A549 (cell line): ENCODE results near the gene DNAAF3. TPM values are rescaled to one million over a fixed set of nuclear protein-coding genes. Genes with fewer than 3 reads are reported as not detected.

ENCODE experiments used
- ATAC-seq, 2 experiments: fragments of 200-7000 bp in 1 of 2; fragments of >200 bp in 1 of 2; cut with Nextera tagmentation in 1 of 2; cut with Tn5 transposase in 1 of 2; 3 replicates each; pipeline versions ENCODE4 v1.8.0 to v1.9.1; 2018 to 2020; ENCODE audit warnings: mild to moderate bottlenecking in 1 of 2, moderate library complexity in 1 of 2
- CTCF ChIA-PET: fragments of 300-600 bp; sonication (Branson Sonifier 250); formaldehyde crosslinking; extraction: SDS; loops from one replicate; lab custom pipeline; 2021; ENCODE audit warnings: antibody characterized with exemption, inconsistent platforms; lab: Yijun Ruan, JAX
- POLR2A ChIA-PET: fragments of 350-600 bp; formaldehyde crosslinking; extraction: SDS; loops from one replicate; lab custom pipeline; 2021; ENCODE audit warnings: antibody characterized with exemption, inconsistent platforms; lab: Yijun Ruan, JAX
- DNase-seq, 2 experiments: peaks; one replicate each; pipeline versions ENCODE4 v3.0.0 to v3.0.0-alpha.2; 2011 to 2016; ENCODE audit warnings: low read depth in 1 of 2, low spot score in 1 of 2
- FAIRE-seq: peaks from 2 replicates; lab custom pipeline; 2011; peaks lifted over from hg19 to GRCh38; lab: Jason Lieb, UNC
- H3K27ac ChIP-seq, 2 experiments: fragments of >200 bp; sonication (Bioruptor Twin); formaldehyde crosslinking; 3 replicates each; pipeline ENCODE4 v1.5.1; 2016 to 2017
- H3K4me1 ChIP-seq: fragments of >200 bp; sonication (Bioruptor Twin); formaldehyde crosslinking; 3 replicates; pipeline ENCODE4 v1.6.1; 2016
- H3K4me2 ChIP-seq: fragments of >200 bp; sonication (Bioruptor Twin); formaldehyde crosslinking; 3 replicates; pipeline ENCODE4 v1.6.1; 2016
- H3K4me3 ChIP-seq: fragments of >200 bp; sonication (Bioruptor Twin); formaldehyde crosslinking; 3 replicates; pipeline ENCODE4 v1.5.1; 2016
- H3K9me3 ChIP-seq: fragments of >200 bp; sonication (Bioruptor Twin); formaldehyde crosslinking; 3 replicates; pipeline ENCODE4 v1.6.1; 2016
- BCL3 ChIP-seq: fragments of >200 bp; sonication (Bioruptor Twin); formaldehyde crosslinking; IDR thresholded peaks from 3 replicates; pipeline ENCODE4 v1.6.1; 2016
- BHLHE40 ChIP-seq: IDR thresholded peaks from 2 replicates; pipeline ENCODE4 v1.6.1; 2012; ENCODE audit warnings: low read depth, low read length, inconsistent platforms
- CBX8 ChIP-seq: fragments of 200-600 bp; sonication (generic); IDR thresholded peaks from 2 replicates; pipeline ENCODE4 v1.6.1; 2016
- CEBPB ChIP-seq, 2 experiments: fragments of >200 bp in 1 of 2; sonication (Bioruptor Twin) in 1 of 2; formaldehyde crosslinking in 1 of 2; IDR thresholded peaks; 2 replicates each; pipeline ENCODE4 v1.6.1; 2012 to 2016
- CHD4 ChIP-seq: fragments of 200-600 bp; sonication (generic); IDR thresholded peaks from 2 replicates; pipeline ENCODE4 v1.6.1; 2016; ENCODE audit warnings: antibody characterized with exemption, mild to moderate bottlenecking, borderline replicate concordance
- E2F6 ChIP-seq: IDR thresholded peaks from 2 replicates; pipeline ENCODE4 v1.6.1; 2012; ENCODE audit warnings: low read depth, borderline replicate concordance
- EHF ChIP-seq: fragments of 250-450 bp; sonication (Bioruptor Pico); IDR thresholded peaks from 2 replicates; pipeline ENCODE4 v1.5.0; 2020; ENCODE audit warnings: mild to moderate bottlenecking
- FOSB ChIP-seq: fragments of 250-450 bp; sonication (Bioruptor Pico); IDR thresholded peaks from 2 replicates; pipeline ENCODE4 v1.5.0; 2020; ENCODE audit warnings: mild to moderate bottlenecking, moderate library complexity
- GATA3 ChIP-seq: IDR thresholded peaks from 2 replicates; pipeline ENCODE4 v1.6.1; 2012; ENCODE audit warnings: borderline replicate concordance
- HEYL ChIP-seq: fragments of 250-450 bp; sonication (Bioruptor Pico); IDR thresholded peaks from 2 replicates; pipeline ENCODE4 v1.8.0; 2021; ENCODE audit warnings: mild to moderate bottlenecking, moderate library complexity
- HOXA7 ChIP-seq: fragments of 250-450 bp; sonication (Bioruptor Pico); IDR thresholded peaks from 2 replicates; pipeline ENCODE4 v1.5.0; 2020; ENCODE audit warnings: mild to moderate bottlenecking, moderate library complexity
- JUN ChIP-seq, 2 experiments: fragments of >200 bp; sonication (Bioruptor Twin); formaldehyde crosslinking; IDR thresholded peaks; 2 replicates in 1 of 2; 3 replicates in 1 of 2; pipeline ENCODE4 v1.6.1; 2016 to 2017
- KDM1A ChIP-seq: fragments of 200-600 bp; sonication (generic); IDR thresholded peaks from 2 replicates; pipeline ENCODE4 v1.6.1; 2016; ENCODE audit warnings: low read depth, mild to moderate bottlenecking
- MAX ChIP-seq: IDR thresholded peaks from 2 replicates; pipeline ENCODE4 v1.6.1; 2012
- MAZ ChIP-seq: fragments of 150-350 bp; IDR thresholded peaks from 2 replicates; pipeline ENCODE4 v1.6.1; 2014; ENCODE audit warnings: antibody characterized with exemption, low read depth, low read length, borderline replicate concordance
- MYC ChIP-seq: IDR thresholded peaks from 2 replicates; pipeline ENCODE4 v1.6.1; 2012; ENCODE audit warnings: mild to moderate bottlenecking, inconsistent platforms, low read length, improper control_type of control experiment, borderline replicate concordance
- PBX3 ChIP-seq: IDR thresholded peaks from 2 replicates; pipeline ENCODE4 v1.6.1; 2012
- PHF8 ChIP-seq: fragments of 200-600 bp; sonication (generic); IDR thresholded peaks from 2 replicates; pipeline ENCODE4 v1.6.1; 2016; ENCODE audit warnings: low read depth, mild to moderate bottlenecking, antibody characterized with exemption, moderate library complexity, borderline replicate concordance
- RARB ChIP-seq: fragments of 250-450 bp; sonication (Bioruptor Pico); IDR thresholded peaks from 2 replicates; pipeline ENCODE4 v1.8.0; 2021; ENCODE audit warnings: mild to moderate bottlenecking, moderate library complexity
- REST ChIP-seq: fragments of 200-600 bp; sonication (generic); IDR thresholded peaks from 2 replicates; pipeline ENCODE4 v1.6.1; 2016; ENCODE audit warnings: antibody characterized with exemption, mild to moderate bottlenecking, moderate library complexity
- RFX5 ChIP-seq: fragments of 450-650 bp; IDR thresholded peaks from 2 replicates; pipeline ENCODE4 v1.7.1; 2014; ENCODE audit warnings: antibody characterized with exemption, mild to moderate bottlenecking, moderate library complexity
- ZC3H11A ChIP-seq: fragments of 450-650 bp; IDR thresholded peaks from 2 replicates; pipeline ENCODE4 v1.6.1; 2014; ENCODE audit warnings: antibody characterized with exemption, mild to moderate bottlenecking
- ZFP36 ChIP-seq: fragments of 450-650 bp; IDR thresholded peaks from 2 replicates; pipeline ENCODE4 v1.6.1; 2014; ENCODE audit warnings: borderline replicate concordance; ENCODE audit not compliant: partially characterized antibody
- ZNF302 ChIP-seq: fragments of 250-450 bp; sonication (Bioruptor Pico); IDR thresholded peaks from 2 replicates; pipeline ENCODE4 v1.9.0; 2021; ENCODE audit warnings: inconsistent platforms, mild to moderate bottlenecking, moderate library complexity
- WGBS: methylation state at CpG from one replicate; pipeline ENCODE4 v1.1.6; 2017; ENCODE audit errors: missing lambda C conversion rate; 5-methylcytosine and 5-hydroxymethylcytosine counted together
- polyA minus RNA-seq: library from RNA; depleted of rRNA, polyadenylated mRNA; stranded (reverse); fragments of >200 nt; gene quantifications from 2 replicates; pipeline ENCODE4 v1.2.3, GENCODE V29; 2011; rRNA and poly(A)+ RNA removed
- polyA plus RNA-seq, 4 experiments: library from polyadenylated mRNA; depleted of rRNA in 3 of 4; stranded (reverse); fragments of >200 nt; fragmentation: RNase III in 1 of 4; extraction: RNeasy Plus Mini Kit Qiagen cat#74134 plus additional on column Dnase treatment in 1 of 4; gene quantifications; 2 replicates in 3 of 4; 3 replicates in 1 of 4; pipeline ENCODE4 v1.2.3, GENCODE V29; 2011 to 2017

Gene DNAAF3
- polyA plus RNA-seq (2011; rRNA removed), result 3.1 and 4.0 TPM in 2 replicates
- 4.2 and 4.7 TPM in 2 replicates for polyA plus RNA-seq (2012; cell fraction: cytosol; rRNA removed)
- polyA plus RNA-seq (2012; cell fraction: nucleus; rRNA removed), result 21.3 and 24.1 TPM in 2 replicates
- 3.7 to 5.4 TPM (median 5.3 TPM) in 3 replicates for polyA plus RNA-seq (2017; fragmentation: RNase III; extraction: RNeasy Plus Mini Kit Qiagen cat#74134 plus additional on column Dnase treatment)
- 2.8 and 3.4 TPM in 2 replicates for polyA minus RNA-seq

- peak; percentile 97 for FAIRE-seq
These were observed at the start of gene DNAAF3 for GRCh38 chr19:55166530-55167268. TSS of gene DNAAF3 (minus strand) at chr19:55166613. CDS start at chr19:55166413, 200 bp downstream.

GRCh38 chr19:55213547-55213946 lies 47.1 kb upstream of the DNAAF3 start:
- Histone ChIP-seq H3K4me1 (peaks cover 39% of the 10 kb centered on the region), H3K4me3 (no peak overlapping the region), H3K9me3 (no peaks in the 10 kb centered on the region), H3K27ac (no peak overlapping the region), H3K4me2 (no peak overlapping the region)
- DNase-seq (no peak), FAIRE-seq (no peak), ATAC-seq (no peak)
- 83% methylated on average over 7 of the region's 7 CpGs for WGBS
- ChIA-PET CTCF (interaction anchor here (0.8 to 1.5 kb wide), 3 partner anchors 46 to 88 kb away, joined by 3 to 6 read pairs (median 3); partner anchors contain the start of gene PPP6R1), POLR2A (interaction anchor here (1.2 kb wide), 1 partner anchor 46 kb away, joined by 3 read pairs; the partner anchor contains the start of gene PPP6R1)
- no peak for TF ChIP-seq JUN (IDR thresholded peaks at IDR 0.05)
- TF ChIP-seq PHF8, result no peak
- no peak for TF ChIP-seq RARB (CRISPR knock-in tag)
- no peak for TF ChIP-seq EHF (CRISPR knock-in tag)
- no peak for TF ChIP-seq CBX8
- TF ChIP-seq FOSB (CRISPR knock-in tag), result no peak
- TF ChIP-seq CHD4, result no peak
- TF ChIP-seq REST, result no peak
- TF ChIP-seq HOXA7, result no peak
- no peak for TF ChIP-seq KDM1A
- no peak for TF ChIP-seq BCL3
- TF ChIP-seq HEYL (CRISPR knock-in tag), result no peak
- TF ChIP-seq ZFP36, result no peak
- no peak for TF ChIP-seq ZNF302 (CRISPR knock-in tag)

More at GRCh38 chr19:55166530-55167268, at the start of gene DNAAF3:
- ChIA-PET CTCF (interaction anchor here (0.6 to 6.5 kb wide), 48 partner anchors 7 to 488 kb away, joined by 3 to 64 read pairs (median 4); partner anchors contain the start of genes PTPRH, SYT5, TMEM238 and TMEM86B), POLR2A (interaction anchor here (0.6 to 2.7 kb wide), 10 partner anchors 10 to 1341 kb away, joined by 3 to 12 read pairs (median 4); partner anchors contain the start of genes ISOC2, PPP1R12C, PPP6R1 and UBE2S)
- Histone ChIP-seq H3K4me1 (peaks cover 10% of the 10 kb centered on the region; the same call in 1 of the 3 replicates), H3K4me3 (peak within 1 kb of the TSS; percentile 64), H3K9me3 (no peaks in the 10 kb centered on the region), H3K4me2 (peak within 1 kb of the TSS; percentile 93), H3K27ac (peak within 1 kb of the TSS; percentile 62 to 81)
- peak; percentile 96 to 97 for ATAC-seq
- TF ChIP-seq RFX5 (peak; percentile 53; the same call in 1 of the 2 replicates), GATA3 (peak; percentile 87), MAX (peak; percentile 61; the same call in 1 of the 2 replicates), JUN (IDR thresholded peaks at IDR 0.05) (no peak), E2F6 (peak; percentile 52; the same call in 1 of the 2 replicates), PHF8 (no peak), MAZ (0 out of 2 replicates have a peak, but pooled peaks have one; percentile 60), CEBPB (IDR thresholded peaks at IDR 0.05) (peak in 1 of 2 experiments; percentile 79; a peak in 2 of 4 replicates), PBX3 (0 out of 2 replicates have a peak, but pooled peaks have one; percentile 23), ZC3H11A (no peak), BHLHE40 (peak; percentile 86), MYC (no peak)
- WGBS, result 1% methylated on average over 33 of the region's 33 CpGs
- DNase-seq, result peak; percentile 99 to 100
